Measurements from ENCODE around the gene KIAA0825.
A peak's percentile ranks its signal among the peaks of the same experiment; 100 is the strongest.
"Not testable (repeated sequence)": the region's sequence is repeated elsewhere in the genome, so short reads cannot be mapped to it uniquely, and the experiment has no call there.

KIAA0825 gene

GRCh38 chr5:94174748-94175411, 443.5 kb downstream of the KIAA0825 start:
- DNase-seq (ENCODE audit: low read depth), result peak; percentile 64

GRCh38 chr5:94173100-94173499, 445.3 kb downstream of the KIAA0825 start:
- peak; percentile 31 for DNase-seq (ENCODE audit: low read depth)

GRCh38 chr5:94171070-94171469, 447.3 kb downstream of the KIAA0825 start:
- not testable (repeated sequence) for DNase-seq (ENCODE audit: low read depth)

GRCh38 chr5:94170158-94170557, 448.2 kb downstream of the KIAA0825 start:
- not testable (repeated sequence) for DNase-seq (ENCODE audit: low read depth)

- no peak for DNase-seq (ENCODE audit: low read depth)
These were observed 450.3 kb downstream of the KIAA0825 start for GRCh38 chr5:94168151-94168550.

GRCh38 chr5:94161801-94162200, 456.6 kb downstream of the KIAA0825 start:
- DNase-seq (ENCODE audit: low read depth), result no peak

- peak; percentile 2 for DNase-seq (ENCODE audit: low read depth)
These were observed 459.3 kb downstream of the KIAA0825 start for GRCh38 chr5:94159144-94159543.

- DNase-seq (ENCODE audit: low read depth), result no peak
These were observed 460.5 kb downstream of the KIAA0825 start for GRCh38 chr5:94157704-94158539.

- no peak for DNase-seq (ENCODE audit: low read depth)
These were observed 463.7 kb downstream of the KIAA0825 start for GRCh38 chr5:94154672-94155071.

- no peak for DNase-seq (ENCODE audit: low read depth)
These were observed 464.5 kb downstream of the KIAA0825 start for GRCh38 chr5:94153736-94154450.

GRCh38 chr5:94143621-94144020, 474.8 kb downstream of the KIAA0825 start:
- not testable (repeated sequence) for DNase-seq (ENCODE audit: low read depth)

GRCh38 chr5:94140300-94140699, 478.1 kb downstream of the KIAA0825 start:
- DNase-seq (ENCODE audit: low read depth), result no peak

GRCh38 chr5:94130077-94130476, 488.3 kb downstream of the KIAA0825 start:
- no peak for DNase-seq (ENCODE audit: low read depth)

- no peak for DNase-seq (ENCODE audit: low read depth)
These were observed 493.3 kb downstream of the KIAA0825 start for GRCh38 chr5:94125107-94125506.

GRCh38 chr5:94116317-94116716, 502.1 kb downstream of the KIAA0825 start:
- DNase-seq (ENCODE audit: low read depth), result not testable (repeated sequence)

- no peak for DNase-seq (ENCODE audit: low read depth)
These were observed 505.3 kb downstream of the KIAA0825 start for GRCh38 chr5:94113087-94113486.

GRCh38 chr5:94111209-94112004, 507.0 kb downstream of the KIAA0825 start:
- DNase-seq (ENCODE audit: low read depth), result peak; percentile 96

GRCh38 chr5:94103514-94104245, 514.7 kb downstream of the KIAA0825 start:
- no peak for DNase-seq (ENCODE audit: low read depth)

All from EH (cell line).